IMR-90 (cell line): Measurements from ENCODE around the gene LRCH4. TPM values are rescaled to one million over a fixed set of nuclear protein-coding genes. Genes with fewer than 3 reads are reported as not detected.

ENCODE experiments used
- ATAC-seq: fragments of 200-7000 bp; cut with Tn5 transposase; 2 replicates; pipeline ENCODE4 v1.9.1; 2020; ENCODE audit warnings: low read depth, mild to moderate bottlenecking, moderate library complexity
- BruUV-seq: library from RNA; stranded (reverse); fragments of 400-500 nt; replicated peaks from 2 replicates; lab custom pipeline; 2021; lab: Mats Ljungman, UMichigan
- CTCF ChIA-PET: fragments of 300-600 bp; formaldehyde crosslinking; extraction: SDS; loops from one replicate; lab custom pipeline; 2021; ENCODE audit warnings: antibody characterized with exemption; lab: Yijun Ruan, JAX
- POLR2A ChIA-PET: fragments of 300-600 bp; sonication (Branson Sonifier 250); formaldehyde crosslinking; loops from one replicate; lab custom pipeline; 2022; ENCODE audit warnings: antibody characterized with exemption; ENCODE audit not compliant: unreplicated experiment; lab: Charles Lee
- DNase-seq: peaks from one replicate; pipeline ENCODE4 v3.0.0; 2013
- H2AFZ ChIP-seq: replicated peaks from 2 replicates; pipeline ENCODE3; 2013; ENCODE audit warnings: low read length, mild to moderate bottlenecking; ENCODE audit not compliant: poor library complexity
- H2AK5ac ChIP-seq: 2 replicates; pipeline ENCODE4 v1.6.1; 2013; ENCODE audit warnings: low read depth, low read length, inconsistent platforms
- H2AK9ac ChIP-seq: replicated peaks from 2 replicates; pipeline ENCODE3; 2013; ENCODE audit warnings: mild to moderate bottlenecking, low read depth, low read length, moderate library complexity; ENCODE audit not compliant: poor library complexity
- H2BK120ac ChIP-seq: 2 replicates; pipeline ENCODE4 v1.6.1; 2013; ENCODE audit warnings: low read depth, low read length, inconsistent platforms
- H2BK15ac ChIP-seq: 3 replicates; pipeline ENCODE4 v1.6.1; 2013; ENCODE audit warnings: low read depth, low read length, inconsistent platforms
- H2BK20ac ChIP-seq: 2 replicates; pipeline ENCODE4 v1.6.1; 2013; ENCODE audit warnings: low read depth, mild to moderate bottlenecking, inconsistent platforms, low read length, moderate library complexity
- H2BK5ac ChIP-seq: 2 replicates; pipeline ENCODE4 v1.6.1; 2013; ENCODE audit warnings: mild to moderate bottlenecking, low read depth, low read length, inconsistent platforms; ENCODE audit not compliant: poor library complexity, severe bottlenecking
- H3K14ac ChIP-seq: replicated peaks from 2 replicates; pipeline ENCODE4 v1.6.1; 2013; ENCODE audit warnings: low read depth, low read length, inconsistent platforms
- H3K18ac ChIP-seq: 2 replicates; pipeline ENCODE4 v1.6.1; 2013; ENCODE audit warnings: low read depth, low read length, control low read depth
- H3K23ac ChIP-seq: 2 replicates; pipeline ENCODE4 v1.6.1; 2013; ENCODE audit warnings: low read depth, low read length, inconsistent platforms
- H3K27ac ChIP-seq: 2 replicates; pipeline ENCODE4 v1.5.1; 2013; ENCODE audit warnings: mild to moderate bottlenecking, control low read depth, low read length; ENCODE audit not compliant: insufficient read depth
- H3K27me3 ChIP-seq: 2 replicates; pipeline ENCODE4 v1.6.1; 2013; ENCODE audit warnings: low read length; ENCODE audit not compliant: control insufficient read depth, insufficient read depth
- H3K36me3 ChIP-seq: 2 replicates; pipeline ENCODE4 v1.6.1; 2013; ENCODE audit warnings: low read length, mixed read lengths; ENCODE audit not compliant: control insufficient read depth, insufficient read depth
- H3K4ac ChIP-seq: 2 replicates; pipeline ENCODE4 v1.6.1; 2013; ENCODE audit warnings: low read depth, low read length, inconsistent platforms
- H3K4me1 ChIP-seq: 2 replicates; pipeline ENCODE4 v1.6.1; 2013; ENCODE audit warnings: low read length, mixed read lengths; ENCODE audit not compliant: control insufficient read depth, insufficient read depth
- H3K4me2 ChIP-seq: 2 replicates; pipeline ENCODE4 v1.6.1; 2013; ENCODE audit warnings: low read depth, mild to moderate bottlenecking, control low read depth, low read length, moderate library complexity
- H3K4me3 ChIP-seq: 2 replicates; pipeline ENCODE4 v1.5.1; 2013; ENCODE audit warnings: low read depth, mild to moderate bottlenecking, control low read depth, low read length, moderate library complexity; ENCODE audit not compliant: insufficient read depth
- H3K56ac ChIP-seq: 2 replicates; pipeline ENCODE4 v1.6.1; 2013; ENCODE audit warnings: low read length, inconsistent platforms; ENCODE audit not compliant: insufficient read depth; ENCODE audit errors: extremely low read depth
- H3K79me1 ChIP-seq, 2 experiments: 2 replicates each; pipeline ENCODE4 v1.6.1; 2013; ENCODE audit warnings: low read length in 2 of 2, inconsistent platforms in 1 of 2, low read depth in 1 of 2
- H3K9ac ChIP-seq: 2 replicates; pipeline ENCODE4 v1.6.1; 2013; ENCODE audit warnings: low read depth, low read length, control low read depth
- H3K9me1 ChIP-seq: 2 replicates; pipeline ENCODE4 v1.6.1; 2013; ENCODE audit warnings: low read length, inconsistent platforms; ENCODE audit not compliant: insufficient read depth
- H3K9me3 ChIP-seq: 2 replicates; pipeline ENCODE4 v1.6.1; 2013; ENCODE audit warnings: low read length; ENCODE audit not compliant: control insufficient read depth, insufficient read depth
- H4K20me1 ChIP-seq: 2 replicates; pipeline ENCODE4 v1.6.1; 2013; ENCODE audit warnings: low read length, inconsistent platforms; ENCODE audit not compliant: insufficient read depth
- H4K5ac ChIP-seq: 2 replicates; pipeline ENCODE4 v1.6.1; 2013; ENCODE audit warnings: mild to moderate bottlenecking, low read depth, low read length, control low read depth
- H4K8ac ChIP-seq, 2 experiments: 2 replicates each; pipeline ENCODE4 v1.6.1; 2013; ENCODE audit warnings: low read depth in 2 of 2, low read length in 2 of 2, control low read depth in 1 of 2, inconsistent platforms in 1 of 2
- H4K91ac ChIP-seq: 2 replicates; pipeline ENCODE4 v1.6.1; 2013; ENCODE audit warnings: low read depth, low read length, inconsistent platforms; ENCODE audit not compliant: insufficient read depth
- BHLHE40 ChIP-seq: fragments of 150-350 bp; IDR thresholded peaks from 2 replicates; pipeline ENCODE4 v1.6.1; 2016; ENCODE audit warnings: mild to moderate bottlenecking, low read depth, low read length
- CEBPB ChIP-seq: IDR thresholded peaks from 2 replicates; pipeline ENCODE4 v1.6.1; 2012; ENCODE audit warnings: low read depth, low read length, improper control_type of control experiment
- CHD1 ChIP-seq: IDR thresholded peaks from 2 replicates; pipeline ENCODE4 v1.6.1; 2012; ENCODE audit warnings: low read depth, low read length, improper control_type of control experiment
- FOS ChIP-seq: fragments of 150-350 bp; IDR thresholded peaks from 2 replicates; pipeline ENCODE4 v1.6.1; 2016; ENCODE audit warnings: low read depth, low read length
- MAFK ChIP-seq: IDR thresholded peaks from 2 replicates; pipeline ENCODE4 v1.6.1; 2012; ENCODE audit warnings: low read depth, low read length, improper control_type of control experiment
- MAZ ChIP-seq: IDR thresholded peaks from 2 replicates; pipeline ENCODE4 v1.6.1; 2012; ENCODE audit warnings: low read depth, mild to moderate bottlenecking, low read length, improper control_type of control experiment, moderate library complexity, borderline replicate concordance
- MXI1 ChIP-seq: IDR thresholded peaks from 2 replicates; pipeline ENCODE4 v1.6.1; 2012; ENCODE audit warnings: low read depth, mild to moderate bottlenecking, low read length, moderate library complexity, borderline replicate concordance
- NFE2L2 ChIP-seq: fragments of 150-350 bp; IDR thresholded peaks from 2 replicates; pipeline ENCODE4 v1.6.1; 2016; ENCODE audit warnings: low read depth, mild to moderate bottlenecking, low read length
- POLR2A ChIP-seq: IDR thresholded peaks from 2 replicates; pipeline ENCODE4 v1.6.1; 2012; ENCODE audit warnings: mild to moderate bottlenecking, low read depth, low read length
- RAD21 ChIP-seq: IDR thresholded peaks from 2 replicates; pipeline ENCODE4 v1.6.1; 2012; ENCODE audit warnings: low read length, improper control_type of control experiment
- RCOR1 ChIP-seq: IDR thresholded peaks from 2 replicates; pipeline ENCODE4 v1.6.1; 2012; ENCODE audit warnings: mild to moderate bottlenecking, low read length, improper control_type of control experiment; ENCODE audit not compliant: insufficient replicate concordance
- RFX5 ChIP-seq: IDR thresholded peaks from 2 replicates; pipeline ENCODE4 v1.8.0; 2012; ENCODE audit warnings: low read depth, mild to moderate bottlenecking, low read length, moderate library complexity
- whole genome bisulfite sequencing, 2 experiments: methylation state at CpG; one replicate each; pipeline versions ENCODE4 v1.1.5 to v1.1.7; 2013; ENCODE audit warnings: missing lambda C conversion rate in 2 of 2; ENCODE audit not compliant: insufficient read length in 1 of 2; ENCODE audit errors: extremely low coverage in 2 of 2; 5-methylcytosine and 5-hydroxymethylcytosine counted together
- dilution Hi-C: fragments of 300-500 bp; cut with HindIII; formaldehyde crosslinking; loops from one replicate; pipeline ENCODE4 v1.14.3; 2018; ENCODE audit warnings: low sequenced_read_pairs; ENCODE audit not compliant: unreplicated experiment
- in situ Hi-C: fragments of 300-500 bp; cut with MboI; formaldehyde crosslinking; loops from 3 replicates; pipeline ENCODE4 v1.14.3; 2019; ENCODE audit warnings: low sequenced_read_pairs, inconsistent platforms, mixed read lengths
- intact Hi-C: fragments of 100-400 bp; cut with micrococcal nuclease; formaldehyde crosslinking; loops from 2 replicates; pipeline ENCODE4 v1.10.0; 2022
- polyA plus RNA-seq, 3 experiments: library from polyadenylated mRNA; depleted of rRNA; stranded (reverse); fragments of >200 nt; gene quantifications; 2 replicates each; pipeline ENCODE4 v1.2.3, GENCODE V29; 2012; ENCODE audit warnings: low replicate concordance in 1 of 3
- total RNA-seq: library from RNA; depleted of rRNA; stranded (reverse); fragments of >200 nt; gene quantifications from 2 replicates; pipeline ENCODE4 v1.2.3, GENCODE V29; 2012
- TF ChIP-seq, protein P1 (sequence below): fragments of 150-350 bp; IDR thresholded peaks from 2 replicates; pipeline ENCODE4 v1.6.1; 2016; ENCODE audit warnings: low read depth, mild to moderate bottlenecking, low read length, moderate library complexity, borderline replicate concordance
- TF ChIP-seq, protein P2 (sequence below): conservative IDR thresholded peaks from 2 replicates; pipeline ENCODE4 v1.5.1; 2012; ENCODE audit warnings: mild to moderate bottlenecking, low read depth, low read length, improper control_type of control experiment
- TF ChIP-seq, protein P3 (sequence below): fragments of 150-350 bp; IDR thresholded peaks from 2 replicates; pipeline ENCODE4 v1.6.1; 2017; ENCODE audit warnings: mild to moderate bottlenecking, antibody characterized with exemption, low read length, low read depth

LRCH4 gene
- total and polyA plus RNA-seq, 2 of the 4 experiments (the other 2 are of a cell fraction): 5.0 to 41.3 TPM

DNA sequence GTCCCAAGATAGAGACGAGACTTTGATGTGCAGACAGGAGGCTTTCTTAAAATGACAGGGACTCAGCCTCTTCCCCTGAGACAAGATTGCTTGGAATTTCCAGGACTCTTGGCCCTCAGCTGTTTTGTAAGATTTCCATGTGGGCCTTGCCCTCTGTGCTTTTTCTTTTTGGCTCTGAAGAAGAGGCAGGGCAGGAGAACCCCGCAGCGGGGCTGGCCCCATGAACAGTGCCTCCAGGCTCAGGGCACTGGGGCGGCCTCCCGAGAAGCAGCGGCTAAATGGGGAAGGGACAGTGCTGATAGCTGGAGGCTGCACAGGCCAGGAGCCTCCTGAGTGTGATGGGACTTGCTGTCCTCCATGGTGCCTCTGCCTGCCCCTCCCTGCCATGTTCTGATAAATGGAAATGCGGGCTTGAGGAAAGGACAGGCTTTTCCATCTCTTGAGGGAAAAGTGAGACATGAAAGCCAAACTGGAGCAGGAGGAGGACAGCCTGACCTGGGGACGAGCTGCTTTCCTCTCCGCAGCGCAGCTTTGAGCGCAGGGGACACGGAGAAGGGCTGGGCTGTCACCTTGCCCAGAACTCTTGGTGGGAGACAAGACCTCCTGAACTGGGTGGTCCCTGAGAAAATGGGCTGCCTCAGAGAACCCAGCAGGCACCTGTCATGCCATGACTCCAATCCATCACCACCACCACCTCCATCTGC, 24.3 kb downstream of the LRCH4 start:
- no peaks in the 10 kb centered on the region for H3K9me1 ChIP-seq
- no peaks in the 10 kb centered on the region for H3K27me3 ChIP-seq
- no peak overlapping the region for H4K8ac ChIP-seq
- no peak for DNase-seq
- dilution Hi-C loops (no loop called here), in situ Hi-C loops (loop anchor here (5.0 kb wide), 1 partner anchor 89 kb away; no protein-coding TSS in a partner anchor), intact Hi-C loops (no loop called here)
- no peak overlapping the region for H3K56ac ChIP-seq
- H2BK15ac ChIP-seq: no peak overlapping the region
- WGBS, 2 experiments: 73% methylated on average over 2 of the region's 12 CpGs; no CpG with 5 or more reads in 1 of the 2 experiments
- no peak overlapping the region for H3K14ac ChIP-seq
- TF ChIP-seq RCOR1: no peak
- no peak for TF ChIP-seq MAZ
- TF ChIP-seq, protein P1, sequence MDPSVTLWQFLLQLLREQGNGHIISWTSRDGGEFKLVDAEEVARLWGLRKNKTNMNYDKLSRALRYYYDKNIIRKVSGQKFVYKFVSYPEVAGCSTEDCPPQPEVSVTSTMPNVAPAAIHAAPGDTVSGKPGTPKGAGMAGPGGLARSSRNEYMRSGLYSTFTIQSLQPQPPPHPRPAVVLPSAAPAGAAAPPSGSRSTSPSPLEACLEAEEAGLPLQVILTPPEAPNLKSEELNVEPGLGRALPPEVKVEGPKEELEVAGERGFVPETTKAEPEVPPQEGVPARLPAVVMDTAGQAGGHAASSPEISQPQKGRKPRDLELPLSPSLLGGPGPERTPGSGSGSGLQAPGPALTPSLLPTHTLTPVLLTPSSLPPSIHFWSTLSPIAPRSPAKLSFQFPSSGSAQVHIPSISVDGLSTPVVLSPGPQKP: no peak
- TF ChIP-seq CHD1: no peak
- no peak for TF ChIP-seq MXI1
- no peak for TF ChIP-seq BHLHE40
- TF ChIP-seq, protein P2, sequence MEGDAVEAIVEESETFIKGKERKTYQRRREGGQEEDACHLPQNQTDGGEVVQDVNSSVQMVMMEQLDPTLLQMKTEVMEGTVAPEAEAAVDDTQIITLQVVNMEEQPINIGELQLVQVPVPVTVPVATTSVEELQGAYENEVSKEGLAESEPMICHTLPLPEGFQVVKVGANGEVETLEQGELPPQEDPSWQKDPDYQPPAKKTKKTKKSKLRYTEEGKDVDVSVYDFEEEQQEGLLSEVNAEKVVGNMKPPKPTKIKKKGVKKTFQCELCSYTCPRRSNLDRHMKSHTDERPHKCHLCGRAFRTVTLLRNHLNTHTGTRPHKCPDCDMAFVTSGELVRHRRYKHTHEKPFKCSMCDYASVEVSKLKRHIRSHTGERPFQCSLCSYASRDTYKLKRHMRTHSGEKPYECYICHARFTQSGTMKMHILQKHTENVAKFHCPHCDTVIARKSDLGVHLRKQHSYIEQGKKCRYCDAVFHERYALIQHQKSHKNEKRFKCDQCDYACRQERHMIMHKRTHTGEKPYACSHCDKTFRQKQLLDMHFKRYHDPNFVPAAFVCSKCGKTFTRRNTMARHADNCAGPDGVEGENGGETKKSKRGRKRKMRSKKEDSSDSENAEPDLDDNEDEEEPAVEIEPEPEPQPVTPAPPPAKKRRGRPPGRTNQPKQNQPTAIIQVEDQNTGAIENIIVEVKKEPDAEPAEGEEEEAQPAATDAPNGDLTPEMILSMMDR: no peak
- no peak for TF ChIP-seq MAFK
- no peak for TF ChIP-seq POLR2A
- TF ChIP-seq FOS: no peak
- TF ChIP-seq RAD21: no peak
- TF ChIP-seq RFX5: no peak
- TF ChIP-seq CEBPB: no peak
- no peak for TF ChIP-seq NFE2L2
- TF ChIP-seq, protein P3, sequence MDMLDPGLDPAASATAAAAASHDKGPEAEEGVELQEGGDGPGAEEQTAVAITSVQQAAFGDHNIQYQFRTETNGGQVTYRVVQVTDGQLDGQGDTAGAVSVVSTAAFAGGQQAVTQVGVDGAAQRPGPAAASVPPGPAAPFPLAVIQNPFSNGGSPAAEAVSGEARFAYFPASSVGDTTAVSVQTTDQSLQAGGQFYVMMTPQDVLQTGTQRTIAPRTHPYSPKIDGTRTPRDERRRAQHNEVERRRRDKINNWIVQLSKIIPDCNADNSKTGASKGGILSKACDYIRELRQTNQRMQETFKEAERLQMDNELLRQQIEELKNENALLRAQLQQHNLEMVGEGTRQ: no peak
- H2BK20ac ChIP-seq: no peak overlapping the region
- H2AK9ac ChIP-seq: no peak overlapping the region
- H4K91ac ChIP-seq: no peak overlapping the region
- ChIA-PET CTCF (no interaction called here), POLR2A (interaction anchor here (0.7 kb wide), 1 partner anchor 25 kb away, joined by 5 read pairs; no protein-coding TSS in a partner anchor)
- peaks cover 2% of the 10 kb centered on the region; the same call in 1 of the 2 replicates for H3K4me1 ChIP-seq
- no peak overlapping the region for H4K5ac ChIP-seq
- H3K27ac ChIP-seq: no peak overlapping the region
- no peak overlapping the region for H3K23ac ChIP-seq
- no peak overlapping the region for H3K4ac ChIP-seq
- no peaks in the 10 kb centered on the region for H3K36me3 ChIP-seq
- H3K9me3 ChIP-seq: no peaks in the 10 kb centered on the region
- H2BK5ac ChIP-seq: no peak overlapping the region
- no peak overlapping the region for H3K18ac ChIP-seq
- no peak for ATAC-seq
- H3K4me2 ChIP-seq: no peak overlapping the region
- no peak overlapping the region for H2BK120ac ChIP-seq
- H4K20me1 ChIP-seq: no peaks in the 10 kb centered on the region
- no peak overlapping the region for H3K9ac ChIP-seq
- no peak overlapping the region for H2AK5ac ChIP-seq
- H3K79me1 ChIP-seq: no peaks in the 10 kb centered on the region
- no TSS peak for BruUV-seq
- H2AFZ ChIP-seq: no peak overlapping the region
- H3K4me3 ChIP-seq: no peak overlapping the region
